MM.1S (cell line): Measurements from ENCODE around the gene SOD3.

Source experiments
- CTCF ChIP-seq: fragments of 300-600 bp; sonication (generic); IDR thresholded peaks from 2 replicates; pipeline ENCODE4 v1.5.1; 2016; ENCODE audit warnings: antibody characterized with exemption, low read length, mixed read lengths
- EZH2 ChIP-seq: fragments of 300-600 bp; sonication (generic); optimal IDR thresholded peaks from 2 replicates; pipeline ENCODE3; 2017; ENCODE audit warnings: low read depth, mild to moderate bottlenecking, antibody characterized with exemption, low read length, mixed read lengths
- EZH2phosphoT487 ChIP-seq: fragments of 300-600 bp; sonication (generic); IDR thresholded peaks from 2 replicates; pipeline ENCODE4 v1.6.1; 2018; ENCODE audit warnings: antibody characterized with exemption, low read length

GRCh38 chr4:24845902-24846301, 50.5 kb downstream of the SOD3 start:
- TF ChIP-seq CTCF (no peak), EZH2 (no peak), EZH2phosphoT487 (no peak)
